Psoas muscle (tissue), 8 donors: ENCODE measurements around the gene R3HDM4. TPM values are rescaled to one million over a fixed set of nuclear protein-coding genes. Genes with fewer than 3 reads are reported as not detected.
"Not testable (repeated sequence)": the region's sequence is repeated elsewhere in the genome, so short reads cannot be mapped to it uniquely, and the experiment has no call there.

Experiments used
- ATAC-seq, 4 donors: fragments of 200-7000 bp; cut with Tn5 transposase; one replicate each; pipeline ENCODE4 v1.9.1; 2020; ENCODE audit warnings: moderate library complexity in 3 of 4, mild to moderate bottlenecking in 2 of 4
- DNase-seq, 2 donors: peaks; one replicate each; pipeline ENCODE4 v3.0.0-alpha.2; 2020
- H3K27ac ChIP-seq: fragments of 200-600 bp; one replicate; pipeline ENCODE4 v1.8.0; 2022
- H3K27me3 ChIP-seq, 3 donors: fragments of 200-600 bp in 1 of 3; one replicate each; pipeline versions ENCODE4 v1.6.1 to v1.8.0; 2013 to 2022; ENCODE audit warnings: low read length in 2 of 3, mild to moderate bottlenecking in 2 of 3, moderate library complexity in 1 of 3; ENCODE audit not compliant: insufficient read depth in 3 of 3
- H3K36me3 ChIP-seq, 2 donors: fragments of 200-600 bp in 1 of 2; one replicate each; pipeline versions ENCODE4 v1.6.1 to v1.8.0; 2013 to 2022; ENCODE audit warnings: low read depth in 1 of 2, mild to moderate bottlenecking in 1 of 2, moderate library complexity in 1 of 2; ENCODE audit not compliant: insufficient read depth in 1 of 2
- H3K4me1 ChIP-seq: fragments of 200-600 bp; one replicate; pipeline ENCODE4 v1.8.0; 2022
- H3K4me3 ChIP-seq: fragments of 200-600 bp; one replicate; pipeline ENCODE4 v1.8.0; 2022; ENCODE audit warnings: mild to moderate bottlenecking
- H3K9me3 ChIP-seq: fragments of 200-600 bp; one replicate; pipeline ENCODE4 v1.8.0; 2022
- WGBS, 3 donors: extraction: QIAGEN DNeasy Blood & Tissue Kit; methylation state at CpG; one replicate each; pipeline versions ENCODE4 v1.1.6 to v1.1.7; 2013; 5-methylcytosine and 5-hydroxymethylcytosine counted together
- intact Hi-C, 2 donors: fragments of 100-400 bp; cut with DNase I; formaldehyde crosslinking; loops; one replicate each; pipeline versions ENCODE4 v1.11.0 to v1.14.2; 2022
- polyA plus RNA-seq, 3 donors: library from polyadenylated mRNA; stranded (reverse); fragments of 200-250 nt; gene quantifications; one replicate each; pipeline ENCODE4 v1.2.3, GENCODE V29; 2013
- total RNA-seq, 4 donors: library from RNA; stranded (reverse); fragmentation: NEBNext Ultra II Directional in 2 of 4; extraction: Animal tissue kit (Norgen Biotek cat#: 25700) in 2 of 4; gene quantifications; one replicate each; pipeline versions ENCODE4 v1.2.1 to v1.2.4, GENCODE V29; 2021 to 2023
- TF ChIP-seq, protein P1 (sequence below): fragments of 200-600 bp; IDR thresholded peaks from one replicate; pipeline ENCODE4 v1.8.0; 2022; ENCODE audit warnings: antibody characterized with exemption
- donor health status: healthy with polysubstance abuse.
- donor health status: DM: no; HTN: no; CAD: no; lungs with moderate emphysema.
- donor health status: Bipolar disorder and iron deficiency.
- donor health status: healthy.
- donor health status: DM: yes; HTN: yes; CAD: no.
- donor health status: DM: no; HTN: no; CAD: no.
- donor health status: DM: no; HTN: no; CAD: no.
- donor health status: DM: yes; HTN: yes; CAD: no.

R3HDM4 gene
- total and polyA plus RNA-seq, 7 donors: 17.8 to 92.0 (median 51.0) TPM

DNA sequence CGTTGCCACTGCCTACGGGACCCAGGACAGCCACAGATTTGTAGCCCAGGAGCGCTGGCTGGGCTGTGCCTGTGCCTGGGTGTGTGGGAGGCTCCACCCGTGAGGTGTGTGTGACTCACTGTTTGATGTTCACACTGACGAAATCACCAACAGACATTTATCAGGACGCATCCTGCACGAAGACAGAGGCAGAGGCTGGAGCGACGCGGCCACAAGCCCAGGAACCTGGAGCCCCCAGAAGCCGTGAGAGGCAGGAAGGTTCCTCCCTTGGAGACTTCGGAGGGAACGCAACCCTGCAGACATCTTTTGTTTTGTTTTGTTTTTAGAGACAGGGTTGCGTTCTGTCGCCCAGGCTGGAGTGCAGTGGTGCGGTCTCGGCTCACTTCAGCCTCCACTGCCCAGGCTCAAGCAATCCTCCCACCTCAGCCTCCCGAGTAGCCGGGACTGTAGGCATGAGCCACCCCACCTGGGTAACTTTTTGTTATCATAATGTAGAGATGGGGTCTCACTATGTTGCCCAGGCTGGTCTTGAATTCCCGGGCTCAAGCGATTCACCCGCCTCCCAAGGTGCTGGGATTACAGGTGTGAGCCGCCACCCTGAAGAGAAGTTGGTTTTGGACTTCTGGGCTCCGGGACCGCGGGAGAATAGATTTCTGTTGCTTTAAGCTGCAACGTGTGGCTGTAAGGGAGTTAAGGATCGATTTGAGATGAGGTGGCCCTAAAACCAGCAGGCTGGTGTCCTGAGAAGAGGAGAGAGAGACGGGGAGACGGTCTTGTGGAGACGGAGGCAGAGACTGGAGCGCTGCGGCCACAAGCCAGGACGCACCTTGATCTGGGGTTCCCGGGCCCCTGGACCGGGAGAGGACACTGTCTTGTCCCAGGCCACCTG is 46.2 kb upstream of the R3HDM4 start:
- WGBS, 3 donors: 84 to 86% (median 84%) methylated on average over 35 to 36 of the region's 36 CpGs
- peaks cover 0 to 1% (median 0%) of the 10 kb centered on the region in 3 donors for H3K27me3 ChIP-seq
- no peak for ATAC-seq

DNA sequence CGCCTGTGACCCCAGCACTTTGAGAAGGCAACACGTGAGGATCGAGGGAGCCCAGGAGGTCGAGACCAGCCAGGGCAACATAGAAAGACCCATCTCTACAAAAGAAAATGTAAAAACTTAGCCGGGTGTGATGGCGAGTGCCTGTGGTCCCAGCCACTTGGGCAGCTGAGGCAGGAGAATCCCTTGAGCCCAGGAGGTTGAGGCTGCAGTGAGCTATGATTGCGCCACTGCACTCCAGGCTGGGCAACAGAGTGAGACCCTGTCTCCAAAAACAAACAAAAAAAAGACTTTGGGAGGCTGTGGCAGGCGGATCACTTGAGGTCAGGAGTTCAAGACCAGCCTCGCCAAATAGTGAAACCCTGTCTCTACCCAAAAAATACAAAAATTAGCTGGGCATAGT is 44.6 kb upstream of the R3HDM4 start:
- H3K4me1 ChIP-seq, H3K36me3 ChIP-seq, DNase-seq, ATAC-seq, intact Hi-C loops, H3K27ac ChIP-seq, H3K9me3 ChIP-seq, H3K4me3 ChIP-seq: not testable (repeated sequence)
- H3K27me3 ChIP-seq: peaks cover 0 to 17% (median 8%) of the 10 kb centered on the region in 3 donors
- WGBS, 3 donors: 75 to 83% (median 75%) methylated on average over 9 of the region's 9 CpGs

More for the DNA sequence above, 46.2 kb upstream of the R3HDM4 start:
- TF ChIP-seq, protein P1, sequence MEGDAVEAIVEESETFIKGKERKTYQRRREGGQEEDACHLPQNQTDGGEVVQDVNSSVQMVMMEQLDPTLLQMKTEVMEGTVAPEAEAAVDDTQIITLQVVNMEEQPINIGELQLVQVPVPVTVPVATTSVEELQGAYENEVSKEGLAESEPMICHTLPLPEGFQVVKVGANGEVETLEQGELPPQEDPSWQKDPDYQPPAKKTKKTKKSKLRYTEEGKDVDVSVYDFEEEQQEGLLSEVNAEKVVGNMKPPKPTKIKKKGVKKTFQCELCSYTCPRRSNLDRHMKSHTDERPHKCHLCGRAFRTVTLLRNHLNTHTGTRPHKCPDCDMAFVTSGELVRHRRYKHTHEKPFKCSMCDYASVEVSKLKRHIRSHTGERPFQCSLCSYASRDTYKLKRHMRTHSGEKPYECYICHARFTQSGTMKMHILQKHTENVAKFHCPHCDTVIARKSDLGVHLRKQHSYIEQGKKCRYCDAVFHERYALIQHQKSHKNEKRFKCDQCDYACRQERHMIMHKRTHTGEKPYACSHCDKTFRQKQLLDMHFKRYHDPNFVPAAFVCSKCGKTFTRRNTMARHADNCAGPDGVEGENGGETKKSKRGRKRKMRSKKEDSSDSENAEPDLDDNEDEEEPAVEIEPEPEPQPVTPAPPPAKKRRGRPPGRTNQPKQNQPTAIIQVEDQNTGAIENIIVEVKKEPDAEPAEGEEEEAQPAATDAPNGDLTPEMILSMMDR: no peak
- Histone ChIP-seq H3K27ac (no peak overlapping the region), H3K36me3 (peaks cover 0 to 4% of the 10 kb centered on the region in 2 donors), H3K9me3 (no peaks in the 10 kb centered on the region), H3K4me1 (no peaks in the 10 kb centered on the region), H3K4me3 (no peak overlapping the region)
- DNase-seq: no peak
- intact Hi-C loops: no loop called here

- H3K4me1 ChIP-seq: no peaks in the 10 kb centered on the region
- H3K36me3 ChIP-seq: peaks cover 0 to 4% of the 10 kb centered on the region in 2 donors
- DNase-seq: no peak
- no peak overlapping the region for H3K4me3 ChIP-seq
- H3K27ac ChIP-seq: no peak overlapping the region
- 33 to 44% (median 39%) methylated on average over 27 of the region's 27 CpGs for WGBS, 3 donors
- intact Hi-C loops: no loop called here
- H3K27me3 ChIP-seq: peaks cover 0 to 17% (median 9%) of the 10 kb centered on the region in 3 donors
- no peaks in the 10 kb centered on the region for H3K9me3 ChIP-seq
- TF ChIP-seq, protein P1: no peak
- ATAC-seq: peak in 1 of 4 donors; percentile 15
These were observed 43.9 kb upstream of the R3HDM4 start for GRCh38 chr19:956766-957440.

- ATAC-seq: no peak
- intact Hi-C loops: no loop called here
- H3K4me1 ChIP-seq: no peaks in the 10 kb centered on the region
- TF ChIP-seq, protein P1: no peak
- H3K36me3 ChIP-seq: peaks cover 0 to 4% of the 10 kb centered on the region in 2 donors
- H3K4me3 ChIP-seq: no peak overlapping the region
- 65 to 68% (median 66%) methylated on average over 51 to 55 of the region's 55 CpGs for WGBS, 3 donors
- H3K27ac ChIP-seq: no peak overlapping the region
- no peak for DNase-seq
- no peaks in the 10 kb centered on the region for H3K9me3 ChIP-seq
- H3K27me3 ChIP-seq: peaks cover 0 to 17% (median 9%) of the 10 kb centered on the region in 3 donors
These were observed 43.1 kb upstream of the R3HDM4 start for GRCh38 chr19:955803-956765.
